HL-60/S4 treated with retinoic acid at 250 ng/mL for 4 days and 3 days (cell line): ENCODE results near the gene PSMB4.
"Not testable (repeated sequence)": the region's sequence is repeated elsewhere in the genome, so short reads cannot be mapped to it uniquely, and the experiment has no call there.

Experiments
- in situ Hi-C: fragments of 300-500 bp; cut with MboI; formaldehyde crosslinking; loops from 2 replicates; pipeline ENCODE4 v1.7.0; 2022; ENCODE audit warnings: low sequenced_read_pairs

PSMB4 gene

DNA sequence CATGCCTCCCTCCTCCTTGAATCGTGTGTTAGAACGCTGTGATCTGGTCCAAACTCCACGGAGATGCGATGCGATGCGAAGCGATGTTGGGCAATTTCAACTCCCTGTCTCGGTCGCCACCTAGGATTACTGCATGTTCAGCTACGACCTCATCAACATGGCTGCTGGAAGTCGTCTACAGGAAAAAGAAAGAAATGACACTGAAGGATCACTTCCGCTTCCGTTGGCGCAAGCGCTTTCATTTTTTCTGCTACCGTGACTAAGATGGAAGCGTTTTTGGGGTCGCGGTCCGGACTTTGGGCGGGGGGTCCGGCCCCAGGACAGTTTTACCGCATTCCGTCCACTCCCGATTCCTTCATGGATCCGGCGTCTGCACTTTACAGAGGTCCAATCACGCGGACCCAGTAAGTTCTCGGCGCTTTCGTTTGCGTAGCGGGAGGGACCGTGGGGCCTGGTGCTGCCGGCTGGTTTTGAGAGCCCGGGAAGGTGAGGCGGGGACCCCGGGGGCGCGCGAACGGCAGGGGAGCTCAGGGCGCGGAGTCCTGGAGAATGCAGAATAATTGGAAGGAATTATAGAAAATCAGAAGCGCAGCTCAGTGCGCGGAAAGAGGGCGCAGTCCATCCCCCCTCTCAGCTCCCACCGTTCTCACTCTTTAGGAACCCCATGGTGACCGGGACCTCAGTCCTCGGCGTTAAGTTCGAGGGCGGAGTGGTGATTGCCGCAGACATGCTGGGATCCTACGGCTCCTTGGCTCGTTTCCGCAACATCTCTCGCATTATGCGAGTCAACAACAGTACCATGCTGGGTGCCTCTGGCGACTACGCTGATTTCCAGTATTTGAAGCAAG is at the start of gene PSMB4:
TSS of gene PSMB4 (plus strand) at position 250 of the 848 bp plus-strand sequence. CDS start at position 265, 15 bp downstream.
- in situ Hi-C loops = no loop called here

DNA sequence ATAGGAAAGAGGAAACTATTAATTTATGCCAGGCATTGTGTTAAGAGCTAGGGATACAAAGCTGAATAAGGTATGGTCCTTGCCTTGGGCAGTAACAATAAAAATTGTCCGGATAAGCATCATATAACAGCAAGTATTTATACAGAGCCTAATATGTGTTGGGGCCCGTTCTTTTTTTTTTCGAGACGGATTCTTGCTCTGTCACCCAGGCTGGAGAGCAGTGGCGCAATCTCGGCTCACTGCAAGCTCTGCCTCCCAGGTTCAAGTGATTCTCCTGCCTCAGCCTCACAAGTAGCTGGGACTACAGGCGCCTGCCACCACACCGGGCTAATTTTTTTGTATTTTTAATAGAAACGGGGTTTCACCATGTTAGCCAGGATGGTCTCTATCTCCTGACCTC is 49.0 kb upstream of the PSMB4 start:
- in situ Hi-C loops = not testable (repeated sequence)

DNA sequence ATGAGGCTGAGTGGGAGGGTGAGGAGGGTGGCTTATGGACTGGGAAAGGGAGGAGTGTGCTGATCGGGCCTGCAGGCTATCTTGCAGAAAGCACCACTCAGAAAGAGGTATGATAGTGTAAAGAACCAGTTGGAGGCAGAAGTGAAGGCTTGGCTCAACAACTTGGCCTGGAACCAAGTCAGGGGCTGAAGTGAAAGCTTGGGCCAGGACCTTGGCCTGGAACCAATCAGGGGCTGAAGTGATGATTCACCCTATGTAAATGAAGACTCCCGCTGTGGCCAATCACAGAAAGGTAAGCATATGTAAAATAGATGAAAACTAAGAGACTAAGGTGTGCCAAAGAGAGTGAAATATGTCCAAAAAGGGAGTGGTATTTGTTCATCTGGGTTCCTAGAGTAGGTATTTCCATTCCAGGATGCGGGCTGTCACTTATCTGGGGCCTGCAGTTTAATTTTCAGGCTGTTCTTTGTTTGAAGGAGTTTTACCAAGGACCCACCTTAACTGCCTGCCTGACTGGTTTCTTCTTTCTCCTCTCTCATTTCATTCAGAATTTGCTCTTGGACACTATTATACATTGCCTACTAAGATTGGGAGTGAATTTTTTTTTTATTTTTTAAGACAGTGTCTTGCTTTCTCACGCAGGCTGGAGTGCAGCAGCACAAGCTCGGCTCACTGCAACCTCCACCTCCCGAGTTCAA is 47.2 kb upstream of the PSMB4 start:
- in situ Hi-C loops = no loop called here

DNA sequence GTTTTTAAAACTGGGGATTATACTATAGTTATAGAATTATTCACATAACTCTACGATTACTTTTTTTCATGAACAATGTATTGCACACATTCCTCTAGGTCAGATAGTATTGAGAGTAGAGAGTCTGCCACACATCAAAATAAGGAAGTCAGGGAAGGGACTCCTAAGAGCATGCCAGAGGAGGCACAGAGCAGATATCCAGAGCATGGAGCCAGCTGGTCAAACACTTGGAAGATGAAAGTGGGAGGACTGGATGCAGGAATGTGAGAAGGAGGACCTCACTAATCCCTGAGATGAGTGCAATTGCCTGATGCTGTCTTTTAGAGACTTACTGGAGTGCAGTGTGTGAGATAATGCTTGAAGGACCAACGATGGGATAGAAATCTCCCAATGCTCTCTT is 42.7 kb upstream of the PSMB4 start:
- in situ Hi-C loops = no loop called here

DNA sequence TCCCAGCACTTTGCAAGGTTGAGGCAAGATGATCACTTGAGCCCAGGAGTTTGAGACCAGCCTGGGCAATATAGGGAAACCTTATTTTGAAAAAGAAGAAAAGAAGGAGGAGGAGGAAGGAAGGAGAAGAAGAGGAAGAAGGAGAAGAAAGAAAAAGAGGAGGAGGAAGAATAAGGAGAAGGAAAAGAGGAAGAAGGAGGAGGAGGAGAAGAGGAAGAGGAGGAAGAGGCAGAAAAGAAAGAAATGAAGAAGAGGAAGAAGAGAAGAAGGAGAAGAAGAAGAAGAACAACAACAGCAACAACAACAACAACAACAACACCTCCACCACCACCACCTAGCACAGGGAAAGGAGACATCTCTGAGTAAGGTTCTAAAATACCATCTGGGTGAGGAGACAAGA is 37.5 kb upstream of the PSMB4 start:
- in situ Hi-C loops = no loop called here

DNA sequence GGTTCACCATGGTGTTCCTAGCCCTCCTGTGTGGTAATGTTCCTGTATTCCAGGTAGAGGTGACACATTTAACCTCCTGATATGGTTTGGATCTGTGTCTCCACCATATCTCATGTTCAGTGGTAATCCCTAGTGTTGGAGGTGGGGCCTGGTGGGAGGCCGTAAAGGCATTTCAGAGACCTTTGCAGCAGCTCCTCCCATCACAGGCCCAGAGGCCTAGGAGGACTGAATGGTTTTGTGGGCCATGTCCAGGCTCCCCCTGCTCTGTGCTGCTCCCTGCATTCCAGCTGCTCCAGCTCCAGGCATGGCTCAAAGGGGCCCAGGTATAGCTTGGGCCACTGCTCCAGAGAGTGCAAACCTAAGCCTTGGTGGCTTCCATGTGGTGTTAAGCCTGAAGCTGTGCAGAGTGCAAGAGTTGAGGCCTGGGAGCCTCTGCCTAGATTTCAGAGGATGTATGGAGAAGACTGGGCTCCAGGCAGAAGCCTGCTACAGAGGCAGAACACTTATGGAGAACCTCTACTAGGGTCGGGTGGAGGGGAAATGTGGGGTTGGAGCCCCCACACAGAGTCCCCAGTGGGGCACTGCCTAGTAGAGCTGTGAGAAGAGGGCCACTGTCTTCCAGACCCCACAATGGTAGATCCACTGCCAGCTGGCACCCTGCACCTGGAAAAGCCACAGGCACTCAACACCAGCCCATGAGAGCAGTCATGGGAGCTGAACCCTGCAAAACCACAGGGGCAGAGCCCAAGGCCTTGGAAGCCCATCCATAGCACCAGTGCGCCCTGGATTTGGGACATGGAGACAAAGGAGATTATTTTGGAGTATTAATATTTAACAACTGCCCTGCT is 36.8 kb upstream of the PSMB4 start:
- in situ Hi-C loops = no loop called here

DNA sequence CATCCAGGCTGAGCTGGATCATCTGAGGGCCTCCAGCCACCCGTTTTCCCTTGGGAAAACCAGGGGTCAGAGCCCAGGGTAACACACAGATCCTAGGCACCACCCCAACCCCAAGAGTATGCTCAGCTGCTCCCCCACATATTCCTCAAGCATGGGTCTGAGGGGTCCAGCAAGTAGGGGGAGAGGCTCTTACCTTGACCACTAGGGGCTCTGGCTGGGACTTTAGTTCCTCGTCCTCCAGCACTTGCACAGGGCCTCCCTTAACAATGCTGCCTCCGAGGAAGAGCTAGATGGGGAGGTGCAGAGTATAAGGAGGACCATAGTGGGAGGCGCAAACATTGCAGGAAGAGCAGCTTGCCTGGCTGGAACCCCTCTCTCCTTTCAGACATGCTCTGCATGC is 34.4 kb upstream of the PSMB4 start:
- in situ Hi-C loops = no loop called here

DNA sequence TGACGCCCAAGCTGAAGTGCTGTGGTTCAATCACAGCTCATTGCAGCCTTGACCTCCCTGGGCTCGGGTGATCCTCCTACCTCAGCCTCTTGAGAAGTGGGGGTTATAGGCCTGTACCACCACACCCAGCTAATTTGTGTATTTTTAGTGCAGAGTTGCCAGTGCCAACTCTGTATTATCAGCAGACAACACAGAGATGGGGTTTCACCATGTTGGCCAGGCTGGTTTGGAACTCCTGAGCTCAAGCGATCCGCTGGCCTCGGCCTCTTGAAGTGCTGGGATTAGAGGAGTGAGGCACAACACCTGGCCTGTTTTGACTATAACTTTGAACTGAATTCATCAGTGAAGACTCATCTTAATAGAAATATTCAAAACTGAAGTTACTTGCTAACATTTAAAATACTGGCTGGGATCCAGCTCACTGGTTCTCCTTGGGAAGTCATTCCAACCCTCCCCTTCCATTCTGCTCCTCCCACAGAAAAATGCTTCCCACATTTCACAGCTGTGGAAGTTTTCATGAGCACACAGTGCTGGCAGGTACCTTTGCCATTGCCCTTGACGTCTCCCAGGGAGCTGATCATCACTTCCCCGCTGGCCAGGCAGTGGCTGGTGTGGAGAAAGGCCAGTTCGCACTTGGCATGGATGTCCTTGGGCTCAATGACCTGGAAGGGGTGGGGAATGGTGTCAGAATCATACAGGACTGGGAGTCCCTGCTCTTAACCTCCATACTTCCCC is 31.5 kb upstream of the PSMB4 start:
- in situ Hi-C loops = no loop called here

DNA sequence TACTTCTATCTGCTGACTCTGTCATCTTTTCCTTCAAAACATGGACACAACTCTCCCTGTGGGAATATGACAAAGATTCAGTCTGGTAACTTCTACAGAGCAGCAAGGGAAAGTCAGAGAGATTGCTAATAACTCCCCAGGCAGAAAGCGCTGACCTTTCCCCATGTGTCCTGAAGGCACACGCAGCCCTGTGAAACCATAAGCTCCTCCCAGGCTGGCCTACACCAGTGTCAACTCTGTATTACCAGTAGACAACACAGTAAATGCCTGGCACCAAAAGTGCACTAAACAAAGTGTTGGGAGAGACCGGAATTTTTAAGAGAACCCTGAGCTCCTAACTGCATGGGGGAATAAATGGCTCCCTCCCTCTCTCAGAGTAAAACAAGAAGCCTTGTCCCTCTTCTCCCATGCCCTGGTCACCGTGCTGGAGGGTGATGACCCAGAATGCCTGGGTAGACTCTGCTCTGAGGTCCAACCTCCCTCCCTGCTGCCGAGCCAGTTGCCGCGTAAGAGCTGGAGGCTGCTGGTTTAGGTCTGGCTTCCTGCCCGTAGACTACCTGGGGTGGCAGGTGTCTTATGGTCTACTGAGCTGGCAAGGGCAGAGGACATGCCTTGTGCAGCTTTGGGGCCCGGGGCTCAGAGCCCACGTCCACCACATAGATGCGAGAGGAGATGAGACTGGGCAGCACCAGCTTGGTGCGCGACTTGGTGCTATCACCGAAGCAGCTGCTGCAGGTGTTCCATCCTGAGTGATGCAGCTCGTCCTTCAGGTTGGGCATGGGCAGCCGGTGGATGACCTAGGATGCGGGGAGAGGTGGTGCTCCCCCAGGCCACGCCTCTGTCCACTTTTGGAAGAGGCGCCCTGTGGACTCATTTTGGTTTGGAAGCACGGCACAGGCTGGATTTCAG is 30.7 kb upstream of the PSMB4 start:
- in situ Hi-C loops = no loop called here

DNA sequence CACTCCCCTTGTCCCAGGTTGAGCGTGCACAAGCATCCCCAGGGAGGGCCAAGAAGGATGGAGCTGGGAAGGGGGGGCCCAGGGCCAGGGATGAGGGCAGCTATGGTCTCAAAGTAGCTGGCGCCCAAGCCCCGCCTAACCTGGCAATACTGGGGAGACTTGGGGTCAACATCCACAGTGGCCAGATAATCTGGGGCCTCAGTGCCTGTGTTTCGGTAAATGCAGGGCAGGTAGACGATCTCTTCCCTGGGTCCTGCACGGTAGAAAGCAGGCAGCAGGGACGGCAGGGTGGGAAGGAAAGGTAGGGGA is 30.1 kb upstream of the PSMB4 start:
- in situ Hi-C loops = no loop called here

DNA sequence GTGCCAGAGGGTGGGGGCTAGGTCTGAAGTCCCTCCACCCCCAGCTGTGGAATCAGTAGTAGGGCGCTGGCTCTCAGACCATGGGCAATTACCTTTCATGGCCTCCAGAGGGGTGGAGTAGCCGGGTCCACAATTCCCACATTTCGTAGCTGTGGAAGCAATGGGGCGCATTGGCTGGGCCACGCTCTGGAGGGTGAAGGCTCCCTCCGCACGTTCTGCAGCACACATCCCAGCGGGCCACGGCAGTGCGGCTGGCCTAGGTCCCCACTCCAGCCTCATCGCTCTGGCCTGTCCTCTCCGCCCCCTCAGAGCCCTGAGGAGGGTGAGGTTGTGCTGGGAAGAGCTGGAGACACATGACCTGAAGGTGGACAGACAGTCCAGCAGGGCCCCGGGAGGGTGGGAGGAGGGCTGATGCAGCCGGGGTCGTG is 29.7 kb upstream of the PSMB4 start:
- in situ Hi-C loops = no loop called here

DNA sequence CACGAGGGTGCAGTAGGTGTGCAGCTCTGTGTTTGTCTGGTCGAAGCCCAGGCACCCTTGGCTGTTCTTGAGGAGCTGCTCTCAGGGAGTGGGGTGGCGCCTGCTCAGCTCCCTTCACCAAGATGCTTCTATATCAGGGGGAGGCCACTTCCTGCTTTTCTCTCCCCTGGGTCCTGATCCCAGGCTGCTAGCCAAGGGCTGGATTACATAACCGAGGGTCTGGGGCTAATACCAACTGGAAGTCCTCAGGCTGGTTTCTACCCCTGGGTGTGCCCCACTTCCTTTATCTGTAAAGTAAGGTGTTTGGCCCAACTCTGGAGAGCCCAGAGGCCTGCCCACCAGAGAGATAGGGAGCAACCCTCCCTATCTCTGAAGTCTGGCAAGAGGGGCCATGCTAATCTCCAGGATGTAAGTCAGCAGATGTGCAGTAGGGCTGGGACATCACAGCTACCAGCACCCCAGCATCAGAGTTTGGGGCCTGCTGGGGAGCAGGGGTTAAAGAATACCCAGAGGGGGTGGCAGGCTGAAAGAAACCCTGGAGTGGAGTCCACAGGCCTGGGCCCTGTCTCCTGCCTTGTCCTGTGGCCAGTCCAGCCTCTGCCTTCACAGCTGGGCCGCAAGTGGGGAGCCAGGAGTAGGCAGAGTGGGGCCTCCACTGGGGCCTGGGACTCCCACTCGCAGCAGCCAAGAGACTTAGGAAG is 29.0 kb upstream of the PSMB4 start:
- in situ Hi-C loops = no loop called here

DNA sequence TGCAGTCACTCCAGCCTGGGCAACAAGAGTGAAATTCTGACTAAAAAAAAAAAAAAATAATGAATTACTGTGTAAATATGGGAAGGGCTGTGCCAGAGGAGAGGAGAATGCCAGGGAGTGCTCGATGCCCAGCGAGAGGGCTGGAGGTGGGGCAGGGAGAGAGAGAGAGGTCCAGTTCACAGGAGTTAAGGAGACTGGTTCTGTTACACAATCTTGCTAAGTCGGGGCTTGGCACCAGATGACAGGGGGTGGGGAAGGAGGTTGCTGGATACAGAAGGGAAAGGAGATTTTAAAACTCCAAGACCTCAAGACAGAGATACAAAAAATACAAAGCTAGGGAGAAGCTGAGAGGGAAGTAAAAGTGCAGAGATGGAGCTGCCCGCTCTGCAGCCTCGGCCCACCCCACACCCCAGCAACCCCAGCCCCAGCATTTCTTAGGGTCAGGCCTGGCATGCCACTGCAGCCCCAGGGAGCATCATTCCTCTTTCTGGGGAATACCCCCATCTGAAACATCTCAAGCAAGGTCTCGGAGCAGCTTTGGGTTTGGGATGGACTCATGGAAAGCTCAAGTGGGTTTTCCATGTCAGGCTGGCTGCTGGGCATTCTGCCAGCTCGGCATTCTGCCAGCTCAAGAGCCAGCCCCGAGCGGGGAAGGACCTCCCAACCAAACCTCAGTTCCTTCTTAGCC is 27.9 kb upstream of the PSMB4 start:
- in situ Hi-C loops = no loop called here

DNA sequence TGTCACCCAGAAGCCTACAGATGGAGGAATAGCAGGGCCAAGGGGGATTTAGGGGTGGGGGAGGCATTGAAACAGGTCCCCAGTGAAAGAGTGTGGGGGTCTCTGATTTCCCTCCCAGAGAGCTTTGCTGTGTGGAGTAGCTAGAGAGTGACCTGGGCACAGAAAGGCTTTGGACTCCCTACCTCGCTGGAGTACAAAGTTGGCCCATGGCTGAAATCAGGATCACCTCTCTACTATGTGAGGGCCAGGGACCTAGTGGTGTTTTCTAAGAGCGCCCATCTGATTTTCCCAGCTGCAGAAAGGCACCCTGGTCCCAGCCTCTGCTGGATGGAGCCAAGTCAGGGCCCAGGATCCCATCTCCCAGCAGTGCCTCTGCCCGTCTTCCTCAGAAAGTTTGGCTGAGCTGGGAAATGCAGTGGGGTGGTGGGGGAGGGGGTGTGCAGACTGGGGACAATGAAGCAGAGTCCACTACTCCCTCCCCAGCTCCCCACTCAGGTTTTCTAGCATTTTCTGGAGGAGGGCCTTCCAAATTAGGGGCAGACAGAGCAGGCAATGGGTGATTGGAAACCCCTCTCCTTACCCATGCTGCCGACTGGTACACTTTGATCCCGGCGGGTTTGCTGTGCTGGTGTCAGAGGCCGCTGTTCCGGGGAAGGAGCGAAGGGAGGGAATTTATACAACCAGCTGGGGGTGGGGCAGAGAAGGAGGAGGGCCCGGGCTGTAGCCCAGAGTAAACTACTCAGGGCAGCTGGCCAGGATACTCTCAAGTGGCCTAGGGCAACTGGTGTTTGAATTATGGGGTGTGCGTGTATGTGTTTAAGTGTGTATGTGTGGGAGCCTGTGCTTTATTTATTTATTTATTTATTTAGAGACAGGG is 27.1 kb upstream of the PSMB4 start, which contains the start of gene SELENBP1:
TSS of gene SELENBP1 (minus strand) at position 648 of the 877 bp plus-strand sequence. CDS start at position 584, 64 bp downstream.
- in situ Hi-C loops = no loop called here

DNA sequence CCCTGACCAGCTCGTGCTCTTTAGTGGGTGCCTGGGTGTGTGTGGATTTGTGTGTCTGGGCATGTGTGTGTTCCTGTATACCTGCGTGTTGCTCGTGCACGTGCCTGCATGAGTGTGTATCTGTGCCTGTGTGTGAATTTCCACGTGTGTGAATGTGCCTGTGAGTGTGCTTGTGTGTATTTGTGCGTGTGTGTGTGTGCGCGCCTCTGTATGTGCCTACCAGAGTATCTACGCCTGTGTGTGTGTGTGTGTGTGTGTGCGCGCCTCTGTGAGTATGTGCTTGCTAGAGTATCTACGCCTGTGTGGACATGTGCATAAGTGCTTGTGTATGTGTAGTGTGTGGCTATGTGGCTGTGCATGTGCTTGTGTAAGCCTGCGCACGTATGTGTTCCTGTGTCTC is 26.2 kb upstream of the PSMB4 start:
- in situ Hi-C loops = no loop called here

DNA sequence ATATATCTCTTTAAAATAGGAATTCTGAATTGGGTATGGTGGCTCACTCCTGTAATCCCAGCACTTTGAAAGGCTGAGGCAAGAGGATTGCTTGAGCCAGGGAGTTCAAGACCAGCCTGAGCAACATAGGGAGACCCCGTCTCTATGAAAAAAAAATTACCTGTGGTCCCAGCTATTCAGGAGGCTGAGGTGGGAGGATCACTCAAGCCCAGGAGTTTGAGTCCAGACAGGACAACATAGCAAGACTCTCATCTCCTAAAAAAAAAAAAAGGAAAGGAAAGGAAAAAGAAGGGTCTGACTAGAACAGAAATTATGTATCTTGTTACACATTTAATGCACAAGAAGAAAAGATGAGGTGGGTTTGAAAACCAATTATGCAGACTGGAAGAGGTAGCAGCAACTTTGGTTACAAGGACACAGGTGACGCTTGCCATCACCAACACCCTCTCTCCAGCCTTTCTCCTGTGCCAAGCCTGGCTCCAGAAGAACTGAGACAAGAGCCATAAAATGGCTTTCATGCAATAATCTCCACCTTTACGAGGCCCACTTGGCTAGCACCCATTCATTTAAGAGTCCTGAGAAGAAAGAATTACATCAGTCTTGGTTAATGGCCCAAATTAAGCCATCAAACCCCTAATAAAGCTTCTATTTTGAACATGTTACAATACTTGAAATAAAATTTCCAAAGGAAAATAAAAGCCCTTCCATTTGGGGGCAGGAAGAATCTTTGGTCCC is 22.1 kb upstream of the PSMB4 start:
- in situ Hi-C loops = no loop called here

DNA sequence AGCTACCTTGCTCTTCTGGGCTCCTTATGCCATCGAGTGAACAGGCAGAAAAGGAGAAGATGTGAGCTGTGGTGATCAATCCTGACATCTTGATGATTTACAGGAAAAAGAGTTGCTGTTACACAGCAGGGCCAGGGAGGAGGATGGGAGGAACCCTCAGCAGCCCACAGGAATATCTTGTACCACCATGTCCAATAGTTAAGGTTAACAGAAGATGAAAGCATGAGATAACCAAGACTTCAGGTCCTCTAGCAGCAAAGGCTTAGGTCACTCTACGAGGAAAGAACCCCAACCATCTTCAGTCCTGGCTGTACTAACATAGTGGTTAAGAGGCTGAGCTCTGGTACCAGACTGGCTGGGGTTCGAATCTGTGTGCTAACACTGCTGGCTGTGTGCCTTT is 14.8 kb upstream of the PSMB4 start:
- in situ Hi-C loops = no loop called here
